ENCODE data around the gene FOXJ3.
"Not testable (repeated sequence)": the region's sequence is repeated elsewhere in the genome, so short reads cannot be mapped to it uniquely, and the experiment has no call there.

FOXJ3 gene

DNA sequence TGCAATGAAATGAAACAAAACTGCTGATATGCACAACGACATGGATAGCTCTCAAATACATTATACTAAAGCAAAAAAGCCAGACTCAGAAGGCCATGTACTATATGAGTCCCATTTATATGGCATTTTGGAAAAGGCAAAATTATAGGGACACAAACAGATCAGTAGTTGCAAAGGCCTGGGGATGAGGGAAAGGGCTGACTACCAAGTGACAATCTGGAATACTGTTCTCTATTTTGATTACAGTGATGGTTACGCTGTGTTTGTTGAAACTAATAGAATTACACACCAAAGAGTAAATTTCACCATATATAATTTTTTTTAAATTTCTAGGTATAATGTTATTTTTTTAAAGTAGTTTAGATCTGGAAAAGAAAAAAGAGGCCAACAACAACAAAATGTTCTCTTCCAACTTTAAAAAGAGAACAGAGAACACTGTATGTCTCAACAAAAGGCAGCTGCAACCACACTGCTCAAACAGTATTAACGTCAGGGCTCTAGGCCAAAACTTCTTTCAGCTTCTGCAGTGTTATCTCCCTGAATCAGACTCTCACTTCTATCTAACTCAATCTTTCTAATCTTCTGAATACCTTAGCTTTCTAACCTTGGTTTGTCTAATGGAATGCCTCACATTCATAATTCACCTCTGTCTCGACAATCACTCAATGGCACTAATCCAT is 75.8 kb downstream of the FOXJ3 start:
- peak in 21 of 58 donors; percentile 1 to 78 (median 22) for DNase-seq

DNA sequence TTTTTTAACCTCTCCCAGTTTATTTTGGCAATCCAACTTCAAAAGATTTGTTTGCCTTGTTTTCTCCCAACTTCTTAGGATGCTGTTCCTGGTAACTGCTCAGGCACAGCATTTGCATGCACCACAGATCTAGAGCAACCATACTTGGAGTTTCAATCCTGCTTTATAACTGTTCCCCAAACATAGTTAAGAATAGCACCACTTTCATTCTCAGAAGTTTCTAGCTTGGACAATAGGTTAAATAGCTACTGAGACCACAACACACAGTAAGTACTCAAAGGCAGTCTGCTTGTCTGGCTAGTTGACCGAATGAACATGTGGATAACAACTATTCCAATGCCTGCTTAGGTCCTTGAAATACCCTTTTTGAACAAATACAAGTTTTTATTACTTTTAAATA is 76.8 kb downstream of the FOXJ3 start:
- no peak for DNase-seq

GRCh38 chr1:42251042-42251441 is 84.0 kb downstream of the FOXJ3 start:
- no peak for DNase-seq

- DNase-seq: no peak
Measured at GRCh38 chr1:42250164-42250563, 84.9 kb downstream of the FOXJ3 start.

GRCh38 chr1:42240966-42241755 is 93.9 kb downstream of the FOXJ3 start:
- no peak for DNase-seq

DNA sequence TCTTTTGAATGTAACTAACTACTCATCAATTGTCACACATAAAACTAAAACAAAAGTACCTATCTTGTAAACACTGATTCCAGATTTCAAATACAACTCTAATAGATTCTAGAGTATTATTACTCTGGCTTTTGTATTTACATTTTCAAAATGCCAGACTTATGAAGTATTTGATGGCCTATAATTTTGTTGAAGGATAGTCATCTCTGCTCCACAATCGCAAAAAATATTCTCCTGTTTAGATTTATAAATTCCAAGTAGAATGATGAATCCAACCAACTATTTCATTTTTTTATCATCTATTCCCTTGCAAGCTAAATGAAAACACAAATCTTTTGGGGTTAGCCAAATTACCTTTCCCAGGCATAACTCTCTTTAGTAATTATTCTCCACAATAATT is 95.5 kb downstream of the FOXJ3 start:
- no peak for DNase-seq

GRCh38 chr1:42239041-42239440 is 96.0 kb downstream of the FOXJ3 start:
- DNase-seq: no peak

- no peak for DNase-seq
Measured at GRCh38 chr1:42231253-42231652, 103.8 kb downstream of the FOXJ3 start.

DNA sequence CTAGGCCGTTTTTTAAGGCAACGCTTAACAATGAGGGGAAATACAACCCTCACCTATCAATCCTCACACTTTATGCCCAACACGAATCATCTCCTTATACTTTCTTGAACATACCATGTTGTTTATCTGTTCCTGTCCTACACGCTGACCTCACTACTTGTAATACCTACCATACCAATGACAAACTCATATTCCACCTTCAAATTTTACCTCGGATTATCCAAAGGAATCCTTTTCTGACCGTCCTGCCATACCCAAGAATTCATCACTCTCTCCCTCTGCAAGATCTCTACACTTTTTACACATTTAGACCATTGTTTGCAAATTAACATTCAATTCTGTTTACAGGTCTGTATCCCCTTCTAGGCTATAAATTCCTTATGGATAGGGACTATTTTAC is 106.1 kb downstream of the FOXJ3 start:
- DNase-seq: no peak

GRCh38 chr1:42223036-42223435 is 112.0 kb downstream of the FOXJ3 start:
- no peak for DNase-seq

- DNase-seq: no peak
Measured at GRCh38 chr1:42221952-42222606, 113.0 kb downstream of the FOXJ3 start.

DNA sequence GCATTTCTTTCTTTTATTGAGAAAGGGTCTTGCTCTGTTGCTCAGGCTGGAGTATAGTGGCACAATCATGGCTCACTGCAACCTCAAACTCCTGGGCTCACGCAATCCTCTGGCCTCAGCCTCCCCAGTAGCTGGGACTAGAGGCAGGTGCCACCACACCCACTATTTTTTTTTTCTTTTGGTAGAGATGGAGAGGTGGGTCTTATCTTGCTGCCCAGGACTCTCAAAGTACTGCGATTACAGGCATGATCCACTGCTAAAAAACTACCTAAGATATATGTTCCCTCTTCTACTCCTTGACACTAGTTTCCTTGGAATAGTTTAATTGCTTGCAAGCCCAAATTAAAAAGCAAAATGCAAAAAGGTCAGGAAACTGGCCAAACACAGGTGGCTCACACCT is 113.6 kb downstream of the FOXJ3 start:
- no peak for DNase-seq

DNA sequence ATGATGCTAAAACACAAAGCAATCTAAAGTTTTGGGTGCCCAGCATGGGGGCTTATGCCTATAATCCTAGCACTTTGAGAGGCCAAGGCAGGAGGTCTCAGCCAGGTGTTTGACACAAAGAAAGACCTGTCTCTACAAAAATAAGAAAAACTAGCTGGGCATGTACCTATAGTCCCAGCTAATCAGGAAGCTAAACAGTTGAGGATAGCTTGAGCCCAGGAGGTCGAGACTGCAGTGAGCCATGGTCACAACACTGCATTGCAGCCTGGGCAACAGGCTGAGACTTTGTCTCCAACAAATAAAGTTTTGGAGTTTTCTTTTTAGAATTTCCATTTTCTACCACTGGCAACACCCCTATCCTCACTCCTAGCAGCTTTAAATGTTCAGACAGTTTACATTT is 115.4 kb downstream of the FOXJ3 start:
- DNase-seq: no peak

- peak in 1 of 58 donors; percentile 1 for DNase-seq
Measured at GRCh38 chr1:42214447-42214871, 120.6 kb downstream of the FOXJ3 start.

DNA sequence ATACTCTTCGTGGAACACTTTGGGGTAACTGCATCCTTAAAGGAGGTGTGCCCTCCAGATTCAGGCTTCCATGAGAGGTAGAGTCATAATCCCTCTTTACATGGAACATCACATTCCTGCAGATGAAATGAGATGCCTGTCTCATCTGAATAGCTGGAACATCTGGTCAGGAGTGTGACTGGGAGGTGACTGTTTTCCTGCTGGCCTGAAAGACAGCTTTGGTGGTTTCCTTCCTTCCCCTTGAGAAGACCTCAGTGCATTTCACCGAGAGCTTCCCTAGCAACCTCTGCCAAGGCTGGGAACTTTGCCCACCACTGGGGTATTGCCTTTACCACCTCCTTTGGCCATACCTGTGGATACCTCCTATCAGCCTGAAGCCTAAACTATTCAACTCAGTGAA is 123.8 kb downstream of the FOXJ3 start:
- no peak for DNase-seq

DNA sequence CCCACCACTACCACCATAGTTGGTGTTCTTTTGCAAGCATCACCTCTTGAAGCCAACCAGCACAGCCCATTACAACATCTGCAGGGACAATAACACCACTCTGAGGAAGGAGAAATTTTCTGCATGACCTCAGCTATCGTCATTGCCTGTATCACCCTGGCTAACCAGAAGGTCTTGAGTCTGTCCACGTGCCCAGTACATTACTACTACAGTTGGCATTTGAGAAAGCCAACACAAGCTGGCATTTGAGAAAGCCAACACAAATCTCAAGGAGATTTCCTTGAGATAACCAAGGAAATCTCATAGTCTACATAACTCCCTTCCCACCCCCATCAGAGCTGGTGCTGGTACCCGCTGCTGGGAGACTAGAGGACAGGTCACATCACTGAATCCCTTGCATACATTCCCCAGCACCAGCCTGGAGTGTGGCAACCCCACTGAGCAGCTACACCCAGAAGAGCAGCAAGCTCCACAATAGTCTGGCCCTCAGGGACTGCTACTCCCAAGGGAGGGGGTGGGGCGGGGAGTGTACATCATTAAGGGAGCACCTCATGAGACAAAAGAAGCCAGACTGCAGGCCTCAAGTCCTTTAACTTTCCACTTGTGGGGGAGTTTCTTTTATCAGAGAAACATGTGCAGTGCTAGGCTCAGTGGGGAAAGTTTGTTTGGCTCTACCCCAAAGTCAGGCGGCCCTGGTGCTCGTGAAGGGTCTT is 124.5 kb downstream of the FOXJ3 start:
- DNase-seq: no peak

DNA sequence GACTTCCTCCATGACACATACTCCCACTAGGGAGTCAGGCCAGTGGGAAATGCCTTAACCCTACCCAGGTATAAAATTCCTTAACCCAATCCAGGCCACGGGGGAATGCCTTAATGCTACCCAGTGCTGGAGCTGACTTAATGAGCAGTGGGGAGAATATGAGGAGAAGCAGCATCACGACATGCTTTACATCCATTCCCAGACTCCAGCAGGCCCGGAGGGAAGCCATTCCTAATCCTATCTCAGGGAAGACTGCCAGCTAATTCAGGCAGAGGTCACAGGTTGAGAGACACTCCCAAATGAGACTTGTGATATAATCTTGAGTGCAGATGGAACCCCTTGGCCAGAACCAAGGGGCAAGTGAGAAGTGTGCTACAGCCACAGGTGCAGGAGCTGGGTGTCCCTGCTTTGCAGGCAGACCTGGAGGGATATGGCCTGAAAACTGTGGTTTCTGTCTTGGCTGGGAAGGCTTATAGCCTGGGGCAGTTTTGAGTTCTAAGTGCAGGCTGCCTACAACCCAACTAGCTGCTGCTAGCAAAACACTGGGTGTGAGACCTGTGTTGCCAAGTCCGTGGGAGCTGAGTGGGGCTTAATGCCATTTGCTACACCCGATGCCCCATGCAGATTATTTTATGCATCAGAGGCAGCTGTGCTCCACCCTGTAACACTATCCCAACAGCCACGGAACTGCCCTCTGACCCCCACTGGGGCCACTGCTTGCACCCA is 125.3 kb downstream of the FOXJ3 start:
- DNase-seq: no peak

GRCh38 chr1:42206930-42207329 is 128.1 kb downstream of the FOXJ3 start:
- not testable (repeated sequence) for DNase-seq

GRCh38 chr1:42206164-42206563 is 128.9 kb downstream of the FOXJ3 start:
- DNase-seq: no peak

DNA sequence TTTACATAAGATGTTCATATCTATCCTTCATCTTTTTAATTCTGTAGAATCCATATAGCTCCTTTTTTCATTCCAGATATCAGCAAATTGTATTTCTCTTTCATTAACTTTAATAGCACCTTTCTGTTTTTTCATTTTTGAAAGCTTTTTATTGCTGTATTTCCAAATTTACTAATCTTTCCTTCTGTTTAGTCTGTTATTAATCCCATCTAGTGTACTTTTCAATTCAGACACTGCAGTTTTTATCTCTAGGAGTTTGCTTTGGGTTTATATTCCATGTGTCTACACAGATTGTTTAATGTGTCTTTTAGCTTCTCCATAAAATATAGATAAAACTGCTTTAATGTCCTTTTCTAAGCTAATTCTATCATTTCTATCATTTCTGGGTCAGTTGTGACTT is 133.0 kb downstream of the FOXJ3 start:
- no peak for DNase-seq

- no peak for DNase-seq
Measured at GRCh38 chr1:42198251-42198650, 136.8 kb downstream of the FOXJ3 start.
